GM19035 (cell line): Measurements from ENCODE around the gene NIFK.
"Not testable (repeated sequence)": the region's sequence is repeated elsewhere in the genome, so short reads cannot be mapped to it uniquely, and the experiment has no call there.

ENCODE experiments used
- ATAC-seq: cut with Tn5 transposase; IDR thresholded peaks from one replicate; pipeline ENCODE4 v1.9.1; 2021; ENCODE audit not compliant: unreplicated experiment

NIFK gene

DNA sequence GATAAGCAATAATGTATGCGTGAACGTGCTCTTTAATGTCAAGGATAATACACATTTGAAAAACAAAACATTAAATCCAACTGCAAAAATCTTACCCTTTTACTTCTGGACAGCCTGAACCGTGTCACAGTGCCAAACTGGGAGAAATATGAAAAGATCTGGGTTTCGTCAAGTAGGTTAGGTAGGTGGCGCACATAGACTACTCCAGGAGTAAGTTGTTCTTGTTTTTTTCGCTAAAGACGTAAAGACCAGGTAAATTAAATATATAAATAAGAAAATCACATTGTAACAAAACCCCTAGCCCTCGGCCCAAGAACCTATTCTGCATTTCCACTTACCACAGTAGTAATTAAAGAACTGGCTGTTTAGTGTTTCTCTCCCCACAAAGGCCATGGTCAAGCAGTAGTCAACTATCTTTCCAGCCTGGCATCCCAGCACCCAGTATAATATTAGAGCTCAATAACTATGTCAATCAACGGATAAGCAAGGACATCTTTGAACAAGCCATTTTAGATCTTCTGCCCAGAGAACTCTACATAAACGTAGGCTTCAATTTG lies 1.1 kb downstream of the NIFK start:
- ATAC-seq, result no peak

GRCh38 chr2:121734544-121734943 lies 2.1 kb downstream of the NIFK start:
- not testable (repeated sequence) for ATAC-seq

GRCh38 chr2:121731366-121731765 lies 5.3 kb downstream of the NIFK start:
- ATAC-seq, result no peak

- ATAC-seq, result no peak
These were observed 8.7 kb downstream of the NIFK start for GRCh38 chr2:121727950-121728349.

GRCh38 chr2:121727332-121727731 lies 9.3 kb downstream of the NIFK start:
- ATAC-seq, result no peak

DNA sequence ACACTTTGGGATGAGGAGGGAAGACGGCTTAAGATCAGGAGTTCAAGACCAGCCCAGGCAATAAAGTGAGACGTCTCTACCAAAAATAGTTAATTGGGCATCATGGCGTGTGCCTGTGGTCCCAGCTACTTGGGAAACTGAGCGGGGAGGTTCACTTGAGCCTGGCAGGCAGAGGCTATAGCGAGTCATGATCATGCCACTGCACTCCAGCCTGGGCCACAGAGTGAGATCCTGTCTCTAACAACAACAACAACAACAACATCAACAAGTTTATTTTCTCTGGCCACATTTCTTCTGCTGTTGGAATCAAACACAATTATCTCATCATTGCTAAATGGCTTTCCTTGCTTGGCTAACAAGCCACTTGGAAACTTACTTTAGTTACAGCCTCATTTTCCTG lies 13.4 kb downstream of the NIFK start:
- no peak for ATAC-seq

DNA sequence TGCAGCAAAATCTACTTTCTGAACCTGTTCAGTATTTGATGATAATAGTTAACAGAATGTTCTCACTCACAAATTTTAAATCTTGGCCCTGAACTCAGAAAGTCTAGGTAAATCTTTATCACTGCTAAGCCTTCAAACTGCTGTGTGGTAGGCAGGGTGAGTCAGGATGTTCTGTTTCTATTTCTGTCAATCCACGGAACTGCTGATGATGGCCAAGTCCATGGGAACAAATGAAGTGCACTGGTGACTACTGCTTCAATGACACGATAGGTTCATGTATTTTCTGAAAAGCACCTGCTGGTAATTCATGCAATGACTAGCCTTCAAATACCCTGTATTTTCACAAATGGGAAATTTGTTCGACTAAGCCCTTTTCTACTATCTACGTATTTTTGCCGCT lies 14.2 kb downstream of the NIFK start:
- ATAC-seq, result no peak

DNA sequence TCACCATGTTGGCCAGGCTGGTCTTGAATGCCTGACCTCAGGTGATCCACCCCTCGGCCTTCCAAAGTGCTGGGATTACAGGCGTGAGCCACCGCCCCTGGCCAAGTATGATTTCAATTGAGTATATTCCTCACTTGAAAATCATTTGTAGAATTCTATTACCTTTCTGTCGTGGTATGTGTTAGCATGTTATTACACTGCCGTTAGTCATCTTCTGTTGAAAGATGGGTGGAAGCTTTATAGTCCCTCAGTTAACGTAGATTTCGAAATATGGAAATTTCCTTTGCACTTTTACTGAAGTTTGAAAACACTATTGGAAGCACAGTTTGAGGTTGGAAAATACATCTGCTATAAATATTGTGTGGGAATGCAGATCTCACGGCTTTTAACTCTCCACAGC lies 14.7 kb downstream of the NIFK start:
- ATAC-seq, result no peak

- ATAC-seq, result no peak
These were observed 19.1 kb downstream of the NIFK start for GRCh38 chr2:121717529-121717928.

- no peak for ATAC-seq
These were observed 20.5 kb downstream of the NIFK start for GRCh38 chr2:121716126-121716525.

DNA sequence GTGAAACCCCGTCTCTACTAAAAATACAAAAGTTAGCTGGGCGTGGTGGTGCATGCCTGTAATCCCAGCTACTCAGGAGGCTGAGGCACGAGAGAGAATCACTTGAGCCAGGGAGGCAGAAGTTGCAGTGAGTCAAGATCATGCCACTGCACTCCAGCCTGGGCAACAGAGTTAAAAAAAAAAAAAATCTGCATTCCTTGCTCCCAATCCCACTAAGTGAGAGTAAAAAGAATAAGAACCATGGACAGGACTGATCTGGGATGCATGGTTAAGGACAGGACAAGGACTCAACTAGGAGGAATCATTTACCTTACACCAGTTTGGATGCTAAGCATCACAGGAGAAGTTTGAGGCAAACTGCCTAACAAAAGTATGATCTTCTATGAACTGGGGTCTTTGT lies 25.2 kb downstream of the NIFK start:
- not testable (repeated sequence) for ATAC-seq

GRCh38 chr2:121710470-121711170 lies 26.1 kb downstream of the NIFK start:
- no peak for ATAC-seq

- ATAC-seq, result no peak
These were observed 26.8 kb downstream of the NIFK start for GRCh38 chr2:121709776-121710469.

DNA sequence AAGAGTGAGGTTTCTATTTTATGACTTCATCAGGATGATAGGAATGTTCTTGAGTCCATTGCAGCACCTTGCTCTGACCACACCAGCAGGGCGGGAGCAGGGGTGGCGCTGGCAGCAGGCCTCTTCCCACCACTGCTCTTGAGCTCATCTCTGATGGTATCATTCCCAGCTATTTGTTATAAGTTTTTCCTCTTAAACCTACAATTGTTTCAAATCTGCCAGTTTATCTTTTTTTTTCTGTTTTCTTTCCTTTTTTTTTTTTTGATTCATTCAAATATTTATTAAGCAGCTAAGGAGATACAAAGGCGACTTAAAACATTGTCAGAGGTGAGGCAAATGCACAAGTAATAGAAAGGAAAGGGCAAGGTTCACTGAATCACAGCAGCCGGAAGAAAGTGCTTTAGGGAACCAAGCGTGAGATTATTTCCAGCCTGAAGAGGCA lies 28.7 kb downstream of the NIFK start:
- no peak for ATAC-seq

GRCh38 chr2:121707344-121707919 lies 29.2 kb downstream of the NIFK start:
- no peak for ATAC-seq

DNA sequence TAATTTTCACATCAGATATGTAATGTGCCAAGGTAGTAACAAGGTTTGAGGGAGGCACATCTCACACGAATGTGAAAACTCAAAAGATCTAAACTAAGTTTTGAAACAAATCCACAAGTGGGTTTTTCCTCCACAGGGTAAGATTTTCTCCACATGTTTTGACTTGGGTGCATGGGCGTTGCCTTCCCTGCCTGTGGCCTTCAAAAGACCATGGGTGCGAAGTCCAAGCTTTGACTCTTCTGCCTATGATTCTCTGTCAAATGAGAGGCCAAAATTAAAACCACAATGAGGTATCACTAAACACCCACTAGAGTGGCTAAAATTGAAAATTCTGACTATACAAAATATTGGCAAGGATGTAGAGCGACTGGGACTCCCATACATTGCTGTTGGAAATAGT lies 30.7 kb downstream of the NIFK start:
- ATAC-seq, result no peak

DNA sequence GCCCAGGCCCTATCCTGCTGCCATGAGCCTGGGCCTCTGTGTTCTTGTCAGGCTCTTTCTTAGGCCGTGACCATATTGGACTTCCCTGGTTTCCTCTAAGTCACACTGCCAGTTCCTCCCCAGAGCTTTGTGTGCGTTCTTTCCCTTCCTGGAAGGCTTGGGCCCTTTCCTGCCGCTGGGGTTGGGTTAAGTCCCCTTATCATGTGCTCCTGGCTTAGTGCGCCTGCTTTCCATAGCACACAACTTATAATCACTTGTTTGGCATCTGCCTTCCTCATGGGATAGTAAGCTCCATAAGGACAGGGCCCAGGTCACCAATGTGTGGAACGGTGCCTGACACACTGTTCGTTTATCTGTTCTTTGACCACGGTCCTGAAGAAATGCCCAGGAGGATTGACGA lies 31.3 kb downstream of the NIFK start:
- ATAC-seq, result no peak

DNA sequence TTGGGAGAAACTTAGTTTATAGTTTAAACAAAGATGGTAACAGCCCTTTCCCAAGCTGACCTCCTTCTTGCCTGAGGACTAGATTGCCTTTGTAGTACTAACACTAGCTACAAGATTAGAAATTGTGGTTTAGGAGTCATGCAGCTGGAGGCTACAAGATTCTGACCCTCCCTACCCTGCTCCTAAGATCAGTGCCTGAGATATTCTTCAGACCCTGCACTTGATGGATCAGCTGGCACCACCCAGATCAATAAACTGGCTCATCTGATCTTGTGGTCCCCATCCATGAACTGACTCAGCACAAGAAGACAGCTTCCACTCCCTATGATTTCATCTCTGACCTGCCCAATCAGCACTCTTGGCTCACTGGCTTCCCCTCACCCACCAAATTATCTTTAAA lies 34.9 kb downstream of the NIFK start:
- not testable (repeated sequence) for ATAC-seq

- ATAC-seq, result peak; percentile 99
These were observed 37.0 kb downstream of the NIFK start for GRCh38 chr2:121699421-121700333.

GRCh38 chr2:121698318-121698930 lies 38.3 kb downstream of the NIFK start:
- ATAC-seq, result no peak
